ENCODE results near the gene MTTP. TPM values are rescaled to one million over a fixed set of nuclear protein-coding genes. Genes with fewer than 3 reads are reported as not detected.

The MTTP gene
- total and polyA plus RNA-seq, 11 donors = 0.44 to 5.0 (median 2.2) TPM

DNA sequence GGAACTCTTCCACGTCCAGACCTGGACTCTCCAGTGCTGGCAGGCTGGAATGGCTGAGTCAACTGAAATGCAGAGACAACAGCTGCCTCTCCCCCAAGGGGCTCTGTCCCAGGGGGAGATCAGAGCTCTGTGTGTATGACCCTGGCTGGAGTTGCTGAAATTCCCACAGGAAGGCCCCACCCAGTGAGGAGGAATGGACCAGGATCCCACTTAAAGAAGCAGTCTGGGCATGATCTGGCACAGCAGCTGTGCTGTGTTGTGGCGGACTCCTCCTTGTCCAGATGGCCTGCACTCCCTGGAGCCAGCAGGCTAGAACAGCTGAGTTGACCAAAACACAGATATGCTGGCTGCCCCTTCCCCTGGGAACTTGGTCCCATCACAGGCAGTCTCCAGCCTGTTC, 38.4 kb upstream of the MTTP start:
- Histone ChIP-seq H3K9me3 (no peaks in the 10 kb centered on the region), H3K4me3 (no peak overlapping the region), H3K36me3 (no peaks in the 10 kb centered on the region), H3K4me1 (no peaks in the 10 kb centered on the region), H3K27ac (no peak overlapping the region), H3K27me3 (no peaks in the 10 kb centered on the region)
- intact Hi-C loops (cut with DNase I) = no loop called here
- 38 to 71% (median 49%) methylated on average over 1 to 2 of the region's 2 CpGs for WGBS, 4 donors
- TF ChIP-seq, protein P1, sequence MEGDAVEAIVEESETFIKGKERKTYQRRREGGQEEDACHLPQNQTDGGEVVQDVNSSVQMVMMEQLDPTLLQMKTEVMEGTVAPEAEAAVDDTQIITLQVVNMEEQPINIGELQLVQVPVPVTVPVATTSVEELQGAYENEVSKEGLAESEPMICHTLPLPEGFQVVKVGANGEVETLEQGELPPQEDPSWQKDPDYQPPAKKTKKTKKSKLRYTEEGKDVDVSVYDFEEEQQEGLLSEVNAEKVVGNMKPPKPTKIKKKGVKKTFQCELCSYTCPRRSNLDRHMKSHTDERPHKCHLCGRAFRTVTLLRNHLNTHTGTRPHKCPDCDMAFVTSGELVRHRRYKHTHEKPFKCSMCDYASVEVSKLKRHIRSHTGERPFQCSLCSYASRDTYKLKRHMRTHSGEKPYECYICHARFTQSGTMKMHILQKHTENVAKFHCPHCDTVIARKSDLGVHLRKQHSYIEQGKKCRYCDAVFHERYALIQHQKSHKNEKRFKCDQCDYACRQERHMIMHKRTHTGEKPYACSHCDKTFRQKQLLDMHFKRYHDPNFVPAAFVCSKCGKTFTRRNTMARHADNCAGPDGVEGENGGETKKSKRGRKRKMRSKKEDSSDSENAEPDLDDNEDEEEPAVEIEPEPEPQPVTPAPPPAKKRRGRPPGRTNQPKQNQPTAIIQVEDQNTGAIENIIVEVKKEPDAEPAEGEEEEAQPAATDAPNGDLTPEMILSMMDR (IDR thresholded peaks at IDR 0.05) = no peak
- no peak for TF ChIP-seq POLR2A (IDR thresholded peaks at IDR 0.05)
- ATAC-seq (peak in 1 of 4 donors; percentile 39), DNase-seq (peak in 4 of 5 donors; percentile 7 to 54 (median 36))

DNA sequence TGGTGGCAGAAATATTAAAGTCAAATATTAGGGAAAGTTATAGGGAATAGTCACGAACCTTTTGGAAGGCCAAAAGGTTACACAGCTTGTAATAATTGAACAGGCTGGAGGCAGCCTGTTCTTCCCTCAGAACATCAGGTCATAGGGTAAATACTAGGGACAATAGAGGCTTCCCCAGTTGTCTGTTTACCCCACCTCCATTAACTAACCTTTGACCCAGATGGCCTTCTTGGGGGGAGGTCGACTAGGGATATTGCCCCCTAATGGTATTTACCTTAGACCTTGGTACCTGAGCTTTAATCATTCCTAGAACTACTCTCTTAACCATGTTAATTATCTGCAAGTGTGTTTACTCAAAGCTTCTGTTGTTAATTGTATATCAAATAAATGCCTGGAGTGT, 37.8 kb upstream of the MTTP start:
- 65 to 67% (median 66%) methylated on average over 2 of the region's 2 CpGs for WGBS, 4 donors

DNA sequence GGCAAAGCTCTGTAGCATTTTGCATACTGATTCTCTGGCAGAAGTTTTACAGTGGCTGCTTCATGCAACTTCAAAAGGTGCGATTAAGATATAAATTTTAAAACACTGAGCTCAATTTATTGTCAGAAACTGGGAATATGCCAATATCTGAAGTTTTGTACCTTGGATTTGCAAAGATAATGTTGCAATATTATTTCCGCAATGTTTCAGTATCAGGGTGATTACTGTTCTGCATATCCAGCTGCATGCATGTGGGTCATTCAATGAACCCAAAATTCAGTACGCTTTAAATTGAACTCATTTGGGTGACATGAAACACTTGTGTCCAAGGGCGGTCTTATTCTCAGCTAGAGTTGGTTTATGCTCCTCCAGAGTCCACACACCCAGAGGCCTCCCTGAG, 37.0 kb upstream of the MTTP start:
- Histone ChIP-seq H3K4me1 (no peaks in the 10 kb centered on the region), H3K27ac (no peak overlapping the region), H3K27me3 (no peaks in the 10 kb centered on the region), H3K4me3 (no peak overlapping the region), H3K9me3 (no peaks in the 10 kb centered on the region), H3K36me3 (no peaks in the 10 kb centered on the region)
- ATAC-seq = no peak
- TF ChIP-seq, protein P1 (IDR thresholded peaks at IDR 0.05) = no peak
- TF ChIP-seq POLR2A (IDR thresholded peaks at IDR 0.05) = no peak
- no peak for DNase-seq
- WGBS, 4 donors = 82 to 94% (median 87%) methylated on average over 4 of the region's 4 CpGs
- intact Hi-C loops (cut with DNase I) = no loop called here

More for the DNA sequence above, 37.8 kb upstream of the MTTP start:
- Histone ChIP-seq H3K4me1 (no peaks in the 10 kb centered on the region), H3K27ac (no peak overlapping the region), H3K4me3 (no peak overlapping the region), H3K27me3 (no peaks in the 10 kb centered on the region), H3K36me3 (no peaks in the 10 kb centered on the region), H3K9me3 (no peaks in the 10 kb centered on the region)
- DNase-seq = no peak
- intact Hi-C loops (cut with DNase I) = no loop called here
- no peak for ATAC-seq
- TF ChIP-seq, protein P1 (IDR thresholded peaks at IDR 0.05) = no peak
- no peak for TF ChIP-seq POLR2A (IDR thresholded peaks at IDR 0.05)

DNA sequence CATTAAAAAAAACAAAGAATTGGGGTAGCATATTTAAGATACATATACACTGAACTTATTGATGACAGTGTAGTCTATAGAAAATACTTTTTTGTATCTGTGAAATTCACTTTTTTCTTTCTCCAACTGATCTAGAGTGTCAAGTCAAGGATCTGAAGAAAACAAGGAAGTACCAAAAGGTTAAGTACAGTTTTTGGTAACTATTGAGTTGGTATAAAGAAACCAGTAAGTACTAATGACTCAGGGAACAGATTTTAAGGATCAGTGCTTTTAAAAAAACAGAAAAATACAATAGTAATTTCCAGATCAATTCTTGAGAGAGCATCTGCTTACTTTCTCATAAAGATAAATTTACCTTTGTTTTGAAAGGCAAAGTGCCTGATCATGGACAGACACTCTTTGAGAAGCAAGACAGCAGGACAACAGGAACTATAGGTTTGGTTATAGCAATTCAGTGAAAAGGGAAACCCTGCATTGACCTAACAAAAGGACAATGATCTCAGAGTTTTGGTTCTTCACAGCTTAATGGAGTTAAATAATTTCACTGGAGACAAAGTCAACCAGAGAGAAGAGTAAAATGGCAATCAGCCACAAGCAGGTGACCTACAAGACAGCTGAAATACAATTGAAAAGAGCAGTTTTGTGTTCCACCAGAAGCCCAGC, 34.2 kb upstream of the MTTP start:
- TF ChIP-seq, protein P1 (IDR thresholded peaks at IDR 0.05) = no peak
- no peak for TF ChIP-seq POLR2A (IDR thresholded peaks at IDR 0.05)
- H3K4me1 ChIP-seq = no peaks in the 10 kb centered on the region
- peaks cover 0 to 10% (median 0%) of the 10 kb centered on the region in 12 donors for H3K9me3 ChIP-seq
- DNase-seq = no peak
- intact Hi-C loops (cut with DNase I) = no loop called here
- H3K4me3 ChIP-seq = no peak overlapping the region
- no peaks in the 10 kb centered on the region for H3K36me3 ChIP-seq
- H3K27me3 ChIP-seq = no peaks in the 10 kb centered on the region
- H3K27ac ChIP-seq = no peak overlapping the region
- no peak for ATAC-seq

Data from heart left ventricle (tissue), 16 donors.